Right ventricle myocardium inferior (tissue), 1 donor: Measurements from ENCODE around the gene RBMX. TPM values are rescaled to one million over a fixed set of nuclear protein-coding genes. Genes with fewer than 3 reads are reported as not detected.

Source experiments
- ATAC-seq: fragments of 200-7000 bp; cut with Tn5 transposase; one replicate; pipeline ENCODE4 v1.9.1; 2020; ENCODE audit warnings: mild to moderate bottlenecking, moderate library complexity
- DNase-seq: peaks from one replicate; pipeline ENCODE4 v3.0.0; 2021; ENCODE audit errors: missing footprints
- intact Hi-C: fragments of 100-400 bp; cut with DNase I; formaldehyde crosslinking; loops from one replicate; pipeline ENCODE4 v1.11.0; 2022
- total RNA-seq: library from RNA; stranded (reverse); fragmentation: NEBNext Ultra II Directional; extraction: Animal tissue kit (Norgen Biotek cat#: 25700); gene quantifications from one replicate; pipeline ENCODE4 v1.2.1, GENCODE V29; 2021
- donor health status: DM: no; HTN: yes; CAD: no; lungs with severe emphysema.

RBMX gene
- total RNA-seq, 1 donor from 2014 or later: 73.5 TPM

- DNase-seq (no peak), ATAC-seq (no peak)
- intact Hi-C loops: no loop called here
Measured at GRCh38 chrX:136858007-136858756, 22.3 kb downstream of the RBMX start.

GRCh38 chrX:136856551-136856950 lies 24.0 kb downstream of the RBMX start:
- ATAC-seq (no peak), DNase-seq (no peak)
- intact Hi-C loops: no loop called here

- DNase-seq (no peak), ATAC-seq (no peak)
- intact Hi-C loops: no loop called here
Measured at GRCh38 chrX:136856050-136856449, 24.5 kb downstream of the RBMX start.

GRCh38 chrX:136851526-136851925 lies 29.0 kb downstream of the RBMX start:
- intact Hi-C loops: no loop called here
- no peak for ATAC-seq

GRCh38 chrX:136850441-136851175 lies 29.9 kb downstream of the RBMX start:
- peak; percentile 57 for ATAC-seq
- intact Hi-C loops: no loop called here

More at GRCh38 chrX:136851526-136851925, 29.0 kb downstream of the RBMX start:
- no peak for DNase-seq

GRCh38 chrX:136849395-136849794 lies 31.1 kb downstream of the RBMX start:
- DNase-seq: no peak
- ATAC-seq: no peak
- intact Hi-C loops: no loop called here

More at GRCh38 chrX:136850441-136851175, 29.9 kb downstream of the RBMX start:
- no peak for DNase-seq

GRCh38 chrX:136847874-136848273 lies 32.7 kb downstream of the RBMX start:
- ATAC-seq (no peak), DNase-seq (no peak)
- intact Hi-C loops: no loop called here

GRCh38 chrX:136839196-136839595 lies 41.3 kb downstream of the RBMX start:
- intact Hi-C loops: no loop called here
- DNase-seq (no peak), ATAC-seq (no peak)

- intact Hi-C loops: no loop called here
- ATAC-seq (no peak), DNase-seq (no peak)
Measured at GRCh38 chrX:136835761-136836160, 44.8 kb downstream of the RBMX start.

- intact Hi-C loops: no loop called here
- ATAC-seq: no peak
- DNase-seq: no peak
Measured at GRCh38 chrX:136829413-136829812, 51.1 kb downstream of the RBMX start.

- DNase-seq (no peak), ATAC-seq (no peak)
- intact Hi-C loops: no loop called here
Measured at GRCh38 chrX:136828830-136829229, 51.7 kb downstream of the RBMX start.

GRCh38 chrX:136827026-136827425 lies 53.5 kb downstream of the RBMX start:
- ATAC-seq (no peak), DNase-seq (no peak)
- intact Hi-C loops: no loop called here

- intact Hi-C loops: no loop called here
- DNase-seq (no peak), ATAC-seq (no peak)
Measured at GRCh38 chrX:136825771-136826170, 54.8 kb downstream of the RBMX start.

Other genes starting within 250 kb of the RBMX start
- not detected for gene CD40LG, start 232.6 kb downstream of the RBMX start, total RNA-seq
- 40.2 TPM for gene ARHGEF6, start 99.8 kb downstream of the RBMX start, total RNA-seq
- not detected for gene GPR101, start 153.3 kb upstream of the RBMX start, total RNA-seq